GM23338 (cell line): Measurements from ENCODE around the gene DNAJC7. TPM values are rescaled to one million over a fixed set of nuclear protein-coding genes. Genes with fewer than 3 reads are reported as not detected.

Experiments
- ATAC-seq: fragments of 200-7000 bp; cut with Tn5 transposase; 3 replicates; pipeline ENCODE4 v1.9.1; 2020
- DNase-seq: peaks from one replicate; pipeline ENCODE4 v3.0.0-alpha.2; 2015; ENCODE audit warnings: low spot score
- H2AFZ ChIP-seq: fragments of 200-600 bp; sonication (generic); 2 replicates; pipeline ENCODE4 v1.8.0; 2016; ENCODE audit warnings: antibody characterized with exemption, mild to moderate bottlenecking, moderate library complexity
- H3F3A ChIP-seq: fragments of 200-600 bp; sonication (generic); replicated peaks from 2 replicates; pipeline ENCODE4 v1.8.0; 2017; ENCODE audit warnings: antibody characterized with exemption, mixed run types, low read depth
- H3K27ac ChIP-seq: fragments of 200-600 bp; sonication (generic); 2 replicates; pipeline ENCODE4 v1.6.1; 2016; ENCODE audit warnings: low read depth
- H3K27me3 ChIP-seq: fragments of 200-600 bp; sonication (generic); 2 replicates; pipeline ENCODE4 v1.8.0; 2016; ENCODE audit warnings: mild to moderate bottlenecking, mixed run types, moderate library complexity; ENCODE audit not compliant: insufficient read depth
- H3K36me3 ChIP-seq: fragments of 200-600 bp; sonication (generic); 2 replicates; pipeline ENCODE4 v1.8.0; 2016; ENCODE audit warnings: mild to moderate bottlenecking; ENCODE audit not compliant: insufficient read depth
- H3K4me1 ChIP-seq: fragments of 200-600 bp; sonication (generic); 2 replicates; pipeline ENCODE4 v1.8.0; 2016; ENCODE audit warnings: mild to moderate bottlenecking, moderate library complexity; ENCODE audit not compliant: insufficient read depth
- H3K4me2 ChIP-seq: fragments of 200-600 bp; sonication (generic); 2 replicates; pipeline ENCODE4 v1.7.1; 2017; ENCODE audit warnings: mixed run types
- H3K4me3 ChIP-seq: fragments of 200-600 bp; sonication (generic); 2 replicates; pipeline ENCODE4 v1.6.1; 2016; ENCODE audit warnings: mixed run types
- H3K79me2 ChIP-seq: fragments of 200-600 bp; sonication (generic); replicated peaks from 2 replicates; pipeline ENCODE4 v1.8.0; 2017; ENCODE audit warnings: mild to moderate bottlenecking; ENCODE audit not compliant: insufficient read depth
- H3K9me2 ChIP-seq: fragments of 200-600 bp; sonication (generic); 2 replicates; pipeline ENCODE4 v1.8.0; 2017; ENCODE audit not compliant: insufficient read depth
- H4K20me1 ChIP-seq: fragments of 200-600 bp; sonication (generic); replicated peaks from 2 replicates; pipeline ENCODE4 v1.8.0; 2017; ENCODE audit warnings: mild to moderate bottlenecking; ENCODE audit not compliant: insufficient read depth
- H3K27ac Mint-ChIP-seq: 2 replicates; pipeline ENCODE4 v1.8.0; 2020; ENCODE audit warnings: inconsistent platforms, mild to moderate bottlenecking, moderate library complexity, mixed read lengths
- H3K27me3 Mint-ChIP-seq: 3 replicates; pipeline ENCODE4 v1.8.0; 2022; ENCODE audit warnings: low read depth, mild to moderate bottlenecking, moderate library complexity, mixed read lengths, inconsistent platforms; ENCODE audit not compliant: insufficient read depth, poor library complexity
- H3K36me3 Mint-ChIP-seq: 3 replicates; pipeline ENCODE4 v1.8.0; 2021; ENCODE audit warnings: low read depth, mild to moderate bottlenecking, inconsistent platforms, moderate library complexity, mixed read lengths
- H3K4me1 Mint-ChIP-seq: 3 replicates; pipeline ENCODE4 v1.8.0; 2020; ENCODE audit warnings: mild to moderate bottlenecking, inconsistent platforms, mixed read lengths
- H3K4me3 Mint-ChIP-seq: 3 replicates; pipeline ENCODE4 v1.8.0; 2021; ENCODE audit warnings: moderate library complexity, mild to moderate bottlenecking, inconsistent platforms, mixed read lengths
- H3K9me3 Mint-ChIP-seq: 3 replicates; pipeline ENCODE4 v1.8.0; 2020; ENCODE audit warnings: moderate library complexity, mild to moderate bottlenecking, inconsistent platforms, mixed read lengths
- CTCF ChIP-seq, 2 experiments: fragments of 200-600 bp in 1 of 2; sonication (generic) in 1 of 2; conservative IDR thresholded peaks; 2 replicates each; pipeline versions ENCODE4 v1.5.1 to v1.6.1; 2016 to 2017; ENCODE audit warnings: antibody characterized with exemption in 2 of 2, low read depth in 2 of 2, mild to moderate bottlenecking in 2 of 2, moderate library complexity in 1 of 2
- ETS1 ChIP-seq: IDR thresholded peaks from 2 replicates; pipeline ENCODE4 v1.6.1; 2016; ENCODE audit warnings: antibody characterized with exemption
- EZH2 ChIP-seq: fragments of 200-600 bp; sonication (generic); IDR thresholded peaks from one replicate; pipeline ENCODE4 v1.8.0; 2017; ENCODE audit warnings: antibody characterized with exemption, mild to moderate bottlenecking, low read depth; ENCODE audit not compliant: unreplicated experiment
- JUNB ChIP-seq: IDR thresholded peaks from one replicate; pipeline ENCODE4 v1.6.1; 2016; ENCODE audit warnings: antibody characterized with exemption; ENCODE audit not compliant: unreplicated experiment
- REST ChIP-seq: IDR thresholded peaks from one replicate; pipeline ENCODE4 v1.6.1; 2018; ENCODE audit warnings: antibody characterized with exemption; ENCODE audit not compliant: unreplicated experiment
- STAT1 ChIP-seq: IDR thresholded peaks from one replicate; pipeline ENCODE4 v1.6.1; 2016; ENCODE audit warnings: antibody characterized with exemption; ENCODE audit not compliant: unreplicated experiment
- ZNF462 ChIP-seq: fragments of 250-450 bp; sonication (Bioruptor Pico); IDR thresholded peaks from 2 replicates; pipeline ENCODE4 v1.5.0; 2020; ENCODE audit warnings: mild to moderate bottlenecking, moderate library complexity
- polyA plus RNA-seq: library from polyadenylated mRNA; unstranded; fragments of >200 nt; fragmentation: Nextera tagmentation; extraction: Ambion mirVana; gene quantifications from 2 replicates; pipeline ENCODE4 v1.2.1, GENCODE V29; 2016
- total RNA-seq: library from RNA; depleted of rRNA; stranded (reverse); fragments of >200 nt; shearing (Covaris generic); gene quantifications from 2 replicates; pipeline ENCODE4 v1.2.3, GENCODE V29; 2014

The DNAJC7 gene
- total and polyA plus RNA-seq, 2 experiments from 2014 or later: 139 to 141 TPM

- TF ChIP-seq CTCF (conservative IDR thresholded peaks at IDR 0.05; ENCODE audit: low read depth in 2 of 2) (no peak), ZNF462 (CRISPR knock-in tag) (no peak), ETS1 (no peak), STAT1 (no peak), JUNB (no peak), EZH2 (no peak), REST (no peak)
- H4K20me1 ChIP-seq: peaks cover 7% of the 10 kb centered on the region
- H3K9me2 ChIP-seq: no peaks in the 10 kb centered on the region
- Mint-ChIP-seq H3K27ac (no peak overlapping the region), H3K36me3 (peaks cover 76% of the 10 kb centered on the region), H3K4me3 (no peak overlapping the region), H3K9me3 (no peaks in the 10 kb centered on the region), H3K4me1 (no peaks in the 10 kb centered on the region), H3K27me3 (peaks cover 8% of the 10 kb centered on the region)
- no peaks in the 10 kb centered on the region for H3K27me3 ChIP-seq
- H3K36me3 ChIP-seq: peaks cover 36% of the 10 kb centered on the region
- H3F3A ChIP-seq: peaks cover 18% of the 10 kb centered on the region; the same call in 1 of the 2 replicates
- DNase-seq (no peak), ATAC-seq (no peak)
- H3K4me3 ChIP-seq: no peak overlapping the region
- H3K4me2 ChIP-seq: no peak overlapping the region
- H3K79me2 ChIP-seq: no peaks in the 10 kb centered on the region
- H3K27ac ChIP-seq: no peak overlapping the region
- H3K4me1 ChIP-seq: no peaks in the 10 kb centered on the region
- no peak overlapping the region for H2AFZ ChIP-seq
Measured at GRCh38 chr17:41974658-41975057, 42.6 kb downstream of the DNAJC7 start.
